ENCODE data around the gene ADAM22. TPM values are rescaled to one million over a fixed set of nuclear protein-coding genes. Genes with fewer than 3 reads are reported as not detected.
"Not testable (repeated sequence)": the region's sequence is repeated elsewhere in the genome, so short reads cannot be mapped to it uniquely, and the experiment has no call there.

ADAM22 gene
- total RNA-seq, 1 experiment from 2014 or later: 10.1 TPM

GRCh38 chr7:88155756-88156155 lies 221.7 kb downstream of the ADAM22 start:
- POLR2A ChIA-PET: no interaction called here
- H3K36me3 ChIP-seq (ENCODE audit: control insufficient read depth, insufficient read depth, low read length): no peaks in the 10 kb centered on the region; the same call in 1 of the 2 replicates

GRCh38 chr7:88156356-88156755 lies 222.3 kb downstream of the ADAM22 start:
- intact Hi-C loops (cut with micrococcal nuclease; ENCODE audit: unreplicated experiment): no loop called here
- H3K27me3 ChIP-seq (replicated peaks; ENCODE audit: control insufficient read depth, insufficient read depth, low read length): no peaks in the 10 kb centered on the region
- Mint-ChIP-seq H3K36me3 (ENCODE audit: insufficient read depth, unreplicated experiment) (no peaks in the 10 kb centered on the region), H3K4me3 (ENCODE audit: unreplicated experiment) (no peak overlapping the region), H3K4me1 (ENCODE audit: low read depth, unreplicated experiment) (no peaks in the 10 kb centered on the region), H3K9me3 (ENCODE audit: unreplicated experiment) (peaks cover 10% of the 10 kb centered on the region), H3K27ac (ENCODE audit: unreplicated experiment) (no peak overlapping the region), H3K27me3 (ENCODE audit: insufficient read depth, unreplicated experiment) (no peaks in the 10 kb centered on the region)
- H3K9me3 ChIP-seq: no peaks in the 10 kb centered on the region
- POLR2A ChIA-PET: no interaction called here
- no peak overlapping the region for H3K4me3 ChIP-seq (ENCODE audit: low read depth, low read length)
- TF ChIP-seq CTCF (IDR thresholded peaks at IDR 0.05; ENCODE audit: insufficient read depth in 1 of 2, low read depth in 1 of 2, low read length in 1 of 2, severe bottlenecking in 1 of 2, unreplicated experiment in 1 of 2): no peak
- no peak for DNase-seq
- H3K36me3 ChIP-seq (ENCODE audit: control insufficient read depth, insufficient read depth, low read length): no peaks in the 10 kb centered on the region; the same call in 1 of the 2 replicates
- no peaks in the 10 kb centered on the region; the same call in 1 of the 2 replicates for H3K4me1 ChIP-seq
- CTCF ChIA-PET: no interaction called here
- BruUV-seq (replicated peaks): no TSS peak

More at GRCh38 chr7:88155756-88156155, 221.7 kb downstream of the ADAM22 start:
- no peaks in the 10 kb centered on the region for H3K27me3 Mint-ChIP-seq (ENCODE audit: insufficient read depth, unreplicated experiment)
- CTCF ChIA-PET: no interaction called here
- no peaks in the 10 kb centered on the region for H3K9me3 ChIP-seq
- no peaks in the 10 kb centered on the region for H3K36me3 Mint-ChIP-seq (ENCODE audit: insufficient read depth, unreplicated experiment)
- no peak for DNase-seq
- no peak overlapping the region for H3K4me3 Mint-ChIP-seq (ENCODE audit: unreplicated experiment)
- no peaks in the 10 kb centered on the region; the same call in 1 of the 2 replicates for H3K4me1 ChIP-seq
- H3K4me1 Mint-ChIP-seq (ENCODE audit: low read depth, unreplicated experiment): peaks cover 6% of the 10 kb centered on the region
- H3K4me3 ChIP-seq (ENCODE audit: low read depth, low read length): no peak overlapping the region
- TF ChIP-seq CTCF (IDR thresholded peaks at IDR 0.05; ENCODE audit: insufficient read depth in 1 of 2, low read depth in 1 of 2, low read length in 1 of 2, severe bottlenecking in 1 of 2, unreplicated experiment in 1 of 2): no peak
- peaks cover 10% of the 10 kb centered on the region for H3K9me3 Mint-ChIP-seq (ENCODE audit: unreplicated experiment)
- BruUV-seq (replicated peaks): no TSS peak
- no peak overlapping the region for H3K27ac Mint-ChIP-seq (ENCODE audit: unreplicated experiment)
- H3K27me3 ChIP-seq (replicated peaks; ENCODE audit: control insufficient read depth, insufficient read depth, low read length): no peaks in the 10 kb centered on the region
- intact Hi-C loops (cut with micrococcal nuclease; ENCODE audit: unreplicated experiment): no loop called here

GRCh38 chr7:88159741-88160140 lies 225.7 kb downstream of the ADAM22 start:
- H3K36me3 Mint-ChIP-seq (ENCODE audit: insufficient read depth, unreplicated experiment); H3K4me3 ChIP-seq (ENCODE audit: low read depth, low read length); H3K4me3 Mint-ChIP-seq (ENCODE audit: unreplicated experiment); POLR2A ChIA-PET; H3K27me3 ChIP-seq (replicated peaks; ENCODE audit: control insufficient read depth, insufficient read depth, low read length); H3K27ac Mint-ChIP-seq (ENCODE audit: unreplicated experiment); H3K4me1 ChIP-seq; H3K36me3 ChIP-seq (ENCODE audit: control insufficient read depth, insufficient read depth, low read length); H3K9me3 ChIP-seq; CTCF ChIA-PET; DNase-seq; BruUV-seq (replicated peaks); intact Hi-C loops (cut with micrococcal nuclease; ENCODE audit: unreplicated experiment); H3K4me1 Mint-ChIP-seq (ENCODE audit: low read depth, unreplicated experiment); H3K27me3 Mint-ChIP-seq (ENCODE audit: insufficient read depth, unreplicated experiment): not testable (repeated sequence)
- peaks cover 17% of the 10 kb centered on the region for H3K9me3 Mint-ChIP-seq (ENCODE audit: unreplicated experiment)

DNA sequence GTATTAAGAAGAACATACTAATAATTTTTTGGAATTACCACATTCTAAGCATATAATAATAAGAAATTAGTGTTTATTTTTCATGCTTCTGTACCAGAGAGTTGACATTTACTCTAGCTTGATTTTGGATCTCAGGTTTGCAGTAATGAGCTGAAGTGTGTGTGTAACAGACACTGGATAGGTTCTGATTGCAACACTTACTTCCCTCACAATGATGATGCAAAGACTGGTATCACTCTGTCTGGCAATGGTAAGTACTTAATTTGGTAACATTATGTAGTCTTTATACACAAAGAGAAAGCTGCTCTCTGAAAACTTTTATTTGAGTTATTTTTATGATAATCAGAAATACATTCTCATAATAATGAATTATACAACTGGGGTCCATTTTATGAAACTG lies 231.6 kb downstream of the ADAM22 start:
- intact Hi-C loops (cut with micrococcal nuclease; ENCODE audit: unreplicated experiment): no loop called here
- H3K36me3 Mint-ChIP-seq (ENCODE audit: insufficient read depth, unreplicated experiment): no peaks in the 10 kb centered on the region
- Histone ChIP-seq H3K9me3 (no peaks in the 10 kb centered on the region), H3K4me3 (ENCODE audit: low read depth, low read length) (no peak overlapping the region), H3K36me3 (ENCODE audit: control insufficient read depth, insufficient read depth, low read length) (no peaks in the 10 kb centered on the region), H3K4me1 (no peaks in the 10 kb centered on the region), H3K27me3 (replicated peaks; ENCODE audit: control insufficient read depth, insufficient read depth, low read length) (no peaks in the 10 kb centered on the region)
- DNase-seq: no peak
- H3K27ac Mint-ChIP-seq (ENCODE audit: unreplicated experiment): no peak overlapping the region
- H3K9me3 Mint-ChIP-seq (ENCODE audit: unreplicated experiment): peaks cover 7% of the 10 kb centered on the region
- BruUV-seq (replicated peaks): no TSS peak
- no peak for TF ChIP-seq CTCF (IDR thresholded peaks at IDR 0.05; ENCODE audit: insufficient read depth in 1 of 2, low read depth in 1 of 2, low read length in 1 of 2, severe bottlenecking in 1 of 2, unreplicated experiment in 1 of 2)
- no peaks in the 10 kb centered on the region for H3K27me3 Mint-ChIP-seq (ENCODE audit: insufficient read depth, unreplicated experiment)
- CTCF ChIA-PET: no interaction called here
- H3K4me3 Mint-ChIP-seq (ENCODE audit: unreplicated experiment): no peak overlapping the region
- no peaks in the 10 kb centered on the region for H3K4me1 Mint-ChIP-seq (ENCODE audit: low read depth, unreplicated experiment)
- POLR2A ChIA-PET: no interaction called here

All from Caco-2 (cell line).